Liver (tissue), 9 donors: Measurements from ENCODE around the gene CCDC158. TPM values are rescaled to one million over a fixed set of nuclear protein-coding genes. Genes with fewer than 3 reads are reported as not detected.

Experiments used
- DNase-seq: peaks from one replicate; pipeline ENCODE4 v3.0.0-alpha.2; 2017; ENCODE audit warnings: low spot score
- H3K27ac ChIP-seq, 2 donors: one replicate each; pipeline ENCODE4 v1.7.0; 2013; ENCODE audit warnings: inconsistent platforms in 2 of 2, low read length in 2 of 2, control low read depth in 1 of 2, low read depth in 1 of 2, mild to moderate bottlenecking in 1 of 2
- H3K27me3 ChIP-seq, 4 donors: one replicate each; pipeline versions ENCODE4 v1.6.1 to v1.7.0; 2013; ENCODE audit warnings: low read length in 3 of 4, inconsistent platforms in 1 of 4, mild to moderate bottlenecking in 1 of 4, moderate library complexity in 1 of 4; ENCODE audit not compliant: control insufficient read depth in 4 of 4, insufficient read depth in 4 of 4
- H3K36me3 ChIP-seq, 4 donors: one replicate each; pipeline versions ENCODE4 v1.6.1 to v1.7.0; 2013; ENCODE audit warnings: low read length in 3 of 4, mild to moderate bottlenecking in 3 of 4, low read depth in 1 of 4, moderate library complexity in 1 of 4; ENCODE audit not compliant: control insufficient read depth in 4 of 4, insufficient read depth in 3 of 4
- H3K4me1 ChIP-seq, 4 donors: one replicate each; pipeline versions ENCODE4 v1.6.1 to v1.7.0; 2013; ENCODE audit warnings: low read length in 3 of 4, mild to moderate bottlenecking in 3 of 4, moderate library complexity in 1 of 4; ENCODE audit not compliant: control insufficient read depth in 4 of 4, insufficient read depth in 4 of 4
- H3K4me3 ChIP-seq, 3 donors: one replicate each; pipeline versions ENCODE4 v1.6.1 to v1.7.0; 2013; ENCODE audit warnings: low read length in 3 of 3, control low read depth in 1 of 3, low read depth in 1 of 3, mild to moderate bottlenecking in 1 of 3
- H3K9ac ChIP-seq, 2 donors: one replicate each; pipeline ENCODE4 v1.7.0; 2013; ENCODE audit warnings: low read length in 2 of 2, mild to moderate bottlenecking in 2 of 2, moderate library complexity in 2 of 2, control low read depth in 1 of 2, low read depth in 1 of 2
- H3K9me3 ChIP-seq, 4 donors: one replicate each; pipeline versions ENCODE4 v1.6.1 to v1.7.0; 2013; ENCODE audit warnings: low read length in 3 of 4; ENCODE audit not compliant: control insufficient read depth in 4 of 4
- ATF3 ChIP-seq: IDR thresholded peaks from 2 replicates; pipeline ENCODE4 v1.6.1; 2016; ENCODE audit warnings: antibody characterized with exemption
- CTCF ChIP-seq: fragments of 150-350 bp; IDR thresholded peaks from 2 replicates; pipeline ENCODE4 v1.5.1; 2017; ENCODE audit warnings: improper control_type of control experiment, low read depth, low read length; ENCODE audit not compliant: missing input control
- EGR1 ChIP-seq, 2 donors: IDR thresholded peaks; 2 replicates each; pipeline ENCODE4 v1.6.1; 2016 to 2018; ENCODE audit warnings: antibody characterized with exemption in 2 of 2, low read depth in 2 of 2
- GABPA ChIP-seq, 2 donors: IDR thresholded peaks in 1 of 2; conservative IDR thresholded peaks in 1 of 2; 2 replicates each; pipeline ENCODE4 v1.6.1; 2016; ENCODE audit warnings: antibody characterized with exemption in 2 of 2, mild to moderate bottlenecking in 1 of 2, moderate library complexity in 1 of 2
- HNF4A ChIP-seq, 2 donors: conservative IDR thresholded peaks; 2 replicates each; pipeline ENCODE4 v1.6.1; 2016; ENCODE audit warnings: antibody characterized with exemption in 2 of 2, mild to moderate bottlenecking in 2 of 2
- JUND ChIP-seq, 2 donors: IDR thresholded peaks; 2 replicates each; pipeline ENCODE4 v1.6.1; 2016; ENCODE audit warnings: antibody characterized with exemption in 2 of 2
- NR2F2 ChIP-seq: IDR thresholded peaks from 2 replicates; pipeline ENCODE4 v1.6.1; 2016; ENCODE audit warnings: antibody characterized with exemption
- REST ChIP-seq: IDR thresholded peaks from 2 replicates; pipeline ENCODE4 v1.6.1; 2016; ENCODE audit warnings: antibody characterized with exemption, mild to moderate bottlenecking
- YY1 ChIP-seq: IDR thresholded peaks from 2 replicates; pipeline ENCODE4 v1.6.1; 2016; ENCODE audit warnings: antibody characterized with exemption, mild to moderate bottlenecking
- WGBS: extraction: QIAGEN DNeasy Blood & Tissue Kit; methylation state at CpG from one replicate; pipeline ENCODE4 v1.1.7; 2013; 5-methylcytosine and 5-hydroxymethylcytosine counted together
- polyA plus RNA-seq, 2 donors: library from polyadenylated mRNA; stranded (reverse) in 1 of 2; unstranded in 1 of 2; fragments of 200-250 nt in 1 of 2; fragments of >200 nt in 1 of 2; fragmentation: Nextera tagmentation in 1 of 2; extraction: Ambion mirVana in 1 of 2; gene quantifications; one replicate each; pipeline versions ENCODE4 v1.2.1 to v1.2.3, GENCODE V29; 2013 to 2015
- total RNA-seq, 2 donors: library from RNA; depleted of rRNA; stranded (reverse); fragments of >200 nt; gene quantifications; one replicate each; pipeline ENCODE4 v1.2.3, GENCODE V29; 2014
- donor health status: healthy.
- donor health status: healthy.
- donor health status: healthy.
- donor health status: healthy.
- donor health status: healthy.

CCDC158 gene
- total and polyA plus RNA-seq, 4 donors = 0.28 to 4.0 (median 1.1) TPM

- TF ChIP-seq NR2F2 = no peak
These were observed 28.9 kb upstream of the CCDC158 start (continued) for GRCh38 chr4:76449833-76450232.

GRCh38 chr4:76449362-76449767 lies 28.4 kb upstream of the CCDC158 start:
- 43% methylated on average over 3 of the region's 3 CpGs for WGBS
- H3K27ac ChIP-seq = peak overlapping the region; percentile 39 to 55

More at GRCh38 chr4:76449362-76449767, 28.4 kb upstream of the CCDC158 start:
- Histone ChIP-seq H3K9me3 (no peaks in the 10 kb centered on the region), H3K4me1 (peaks cover 4 to 35% (median 24%) of the 10 kb centered on the region in 4 donors), H3K36me3 (no peaks in the 10 kb centered on the region), H3K27me3 (no peaks in the 10 kb centered on the region), H3K9ac (peak overlapping the region in 1 of 2 donors; percentile 46), H3K4me3 (no peak overlapping the region)
- no peak for TF ChIP-seq YY1
- no peak for TF ChIP-seq CTCF
- TF ChIP-seq ATF3 = no peak
- TF ChIP-seq REST = no peak
- TF ChIP-seq HNF4A (conservative IDR thresholded peaks at IDR 0.05) = no peak
- no peak for TF ChIP-seq EGR1 (IDR thresholded peaks at IDR 0.05; ENCODE audit: low read depth in 2 of 2)
- no peak for TF ChIP-seq NR2F2
- TF ChIP-seq GABPA (IDR thresholded peaks at IDR 0.05 in 1 of 2, conservative IDR thresholded peaks at IDR 0.05 in 1 of 2) = no peak
- no peak for TF ChIP-seq JUND (IDR thresholded peaks at IDR 0.05)
- no peak for DNase-seq
